Peyer's patch (tissue), 4 donors: ENCODE measurements around the gene NSMCE4A.

Experiments used
- POLR2A ChIP-seq, 2 donors: fragments of 450-650 bp; IDR thresholded peaks; one replicate each; pipeline ENCODE4 v1.5.1; 2017; ENCODE audit warnings: antibody characterized with exemption in 2 of 2, mild to moderate bottlenecking in 2 of 2, moderate library complexity in 2 of 2
- TF ChIP-seq, protein P1 (sequence below), 6 experiments: fragments of 450-650 bp in 4 of 6; fragments of 200-600 bp in 2 of 6; sonication (generic) in 1 of 6; IDR thresholded peaks; one replicate each; pipeline ENCODE4 v1.5.1; 2017 to 2019; ENCODE audit warnings: antibody characterized with exemption in 6 of 6, mild to moderate bottlenecking in 3 of 6, moderate library complexity in 1 of 6

DNA sequence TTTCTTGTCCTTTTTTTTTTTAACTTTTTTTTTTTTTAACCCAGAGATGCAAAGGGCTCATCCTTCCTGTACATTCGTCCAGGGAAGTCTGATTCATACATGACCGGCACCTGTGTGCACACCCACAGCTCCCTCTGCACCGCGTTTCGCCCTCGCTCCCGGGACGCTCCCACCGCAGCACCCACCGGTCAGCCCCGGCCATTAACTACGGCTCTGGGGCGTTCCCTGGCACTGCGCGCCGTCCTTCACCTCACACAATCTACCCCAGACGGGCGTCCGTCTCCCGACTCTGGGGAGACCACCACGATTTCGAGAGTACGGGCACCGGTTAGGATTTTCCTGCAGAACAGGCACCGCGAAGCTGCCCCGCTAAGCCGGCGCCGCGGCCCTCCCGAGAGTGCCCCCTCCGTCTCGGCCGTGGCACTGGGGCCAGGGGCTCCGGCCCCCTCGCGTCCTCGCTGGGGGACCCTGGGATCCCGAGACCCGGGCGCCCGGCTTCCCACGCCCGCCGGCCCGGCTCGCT lies 47.6 kb downstream of the NSMCE4A start:
- TF ChIP-seq, protein P1, sequence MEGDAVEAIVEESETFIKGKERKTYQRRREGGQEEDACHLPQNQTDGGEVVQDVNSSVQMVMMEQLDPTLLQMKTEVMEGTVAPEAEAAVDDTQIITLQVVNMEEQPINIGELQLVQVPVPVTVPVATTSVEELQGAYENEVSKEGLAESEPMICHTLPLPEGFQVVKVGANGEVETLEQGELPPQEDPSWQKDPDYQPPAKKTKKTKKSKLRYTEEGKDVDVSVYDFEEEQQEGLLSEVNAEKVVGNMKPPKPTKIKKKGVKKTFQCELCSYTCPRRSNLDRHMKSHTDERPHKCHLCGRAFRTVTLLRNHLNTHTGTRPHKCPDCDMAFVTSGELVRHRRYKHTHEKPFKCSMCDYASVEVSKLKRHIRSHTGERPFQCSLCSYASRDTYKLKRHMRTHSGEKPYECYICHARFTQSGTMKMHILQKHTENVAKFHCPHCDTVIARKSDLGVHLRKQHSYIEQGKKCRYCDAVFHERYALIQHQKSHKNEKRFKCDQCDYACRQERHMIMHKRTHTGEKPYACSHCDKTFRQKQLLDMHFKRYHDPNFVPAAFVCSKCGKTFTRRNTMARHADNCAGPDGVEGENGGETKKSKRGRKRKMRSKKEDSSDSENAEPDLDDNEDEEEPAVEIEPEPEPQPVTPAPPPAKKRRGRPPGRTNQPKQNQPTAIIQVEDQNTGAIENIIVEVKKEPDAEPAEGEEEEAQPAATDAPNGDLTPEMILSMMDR (IDR thresholded peaks at IDR 0.05), result no peak
- TF ChIP-seq POLR2A (IDR thresholded peaks at IDR 0.05), result peak; percentile 25 to 61
